Smooth muscle cell (in vitro differentiated cells): ENCODE measurements around the gene TSEN34. TPM values are rescaled to one million over a fixed set of nuclear protein-coding genes. Genes with fewer than 3 reads are reported as not detected.
"Not testable (repeated sequence)": the region's sequence is repeated elsewhere in the genome, so short reads cannot be mapped to it uniquely, and the experiment has no call there.

Experiments
- DNase-seq: peaks from one replicate; lab custom pipeline; 2025; ENCODE audit not compliant: unreplicated experiment; lab: John Stamatoyannopoulos, UW
- H2AFZ ChIP-seq: fragments of 200-600 bp; sonication (generic); 2 replicates; pipeline ENCODE4 v1.6.0; 2016; ENCODE audit warnings: antibody characterized with exemption, low read depth, mild to moderate bottlenecking
- H3F3A ChIP-seq: fragments of 200-600 bp; sonication (generic); 2 replicates; pipeline ENCODE4 v1.6.0; 2017; ENCODE audit warnings: antibody characterized with exemption, low read depth
- H3K27ac ChIP-seq: fragments of 200-600 bp; sonication (generic); 2 replicates; pipeline ENCODE4 v1.5.1; 2016; ENCODE audit warnings: low read depth, mild to moderate bottlenecking
- H3K27me3 ChIP-seq: fragments of 200-600 bp; sonication (generic); 2 replicates; pipeline ENCODE4 v1.6.1; 2016; ENCODE audit warnings: low read depth, mild to moderate bottlenecking
- H3K36me3 ChIP-seq: fragments of 200-600 bp; sonication (generic); 2 replicates; pipeline ENCODE4 v1.5.1; 2016; ENCODE audit warnings: low read depth
- H3K4me1 ChIP-seq: fragments of 200-600 bp; sonication (generic); 2 replicates; pipeline ENCODE4 v1.5.1; 2016; ENCODE audit warnings: low read depth
- H3K4me2 ChIP-seq: fragments of 200-600 bp; sonication (generic); 2 replicates; pipeline ENCODE4 v1.6.0; 2016; ENCODE audit warnings: mild to moderate bottlenecking
- H3K4me3 ChIP-seq: fragments of 200-600 bp; sonication (generic); 2 replicates; pipeline ENCODE4 v1.5.1; 2016; ENCODE audit warnings: mild to moderate bottlenecking
- H3K79me2 ChIP-seq: fragments of 200-600 bp; sonication (generic); 2 replicates; pipeline ENCODE4 v1.6.0; 2016; ENCODE audit warnings: low read depth, mild to moderate bottlenecking
- H3K9ac ChIP-seq: fragments of 200-600 bp; sonication (generic); 2 replicates; pipeline ENCODE4 v1.6.0; 2016; ENCODE audit warnings: low read depth
- H3K9me3 ChIP-seq: fragments of 200-600 bp; sonication (generic); replicated peaks from 2 replicates; pipeline ENCODE4 v1.5.1; 2016; ENCODE audit warnings: low read depth
- H4K20me1 ChIP-seq: fragments of 200-600 bp; sonication (generic); 2 replicates; pipeline ENCODE4 v1.6.0; 2016; ENCODE audit warnings: low read depth
- WGBS: methylation state at CpG from one replicate; pipeline ENCODE4 v1.1.7; 2016; ENCODE audit warnings: low lambda C conversion rate; 5-methylcytosine and 5-hydroxymethylcytosine counted together
- polyA plus RNA-seq: library from polyadenylated mRNA; unstranded; fragments of >200 nt; fragmentation: Nextera tagmentation; extraction: Ambion mirVana; gene quantifications from 2 replicates; pipeline ENCODE4 v1.2.1, GENCODE V29; 2016
- total RNA-seq: library from RNA; depleted of rRNA; stranded (reverse); fragments of >200 nt; gene quantifications from 2 replicates; pipeline ENCODE4 v1.2.3, GENCODE V29; 2014
- TF ChIP-seq, protein P1 (sequence below): fragments of 200-600 bp; sonication (generic); IDR thresholded peaks from 2 replicates; pipeline ENCODE4 v1.5.1; 2017; ENCODE audit warnings: borderline replicate concordance, mild to moderate bottlenecking, antibody characterized with exemption; ENCODE audit not compliant: insufficient read depth, poor library complexity, severe bottlenecking

The TSEN34 gene
- total and polyA plus RNA-seq, 2 experiments from 2014 or later, result 45.8 to 79.5 TPM

DNA sequence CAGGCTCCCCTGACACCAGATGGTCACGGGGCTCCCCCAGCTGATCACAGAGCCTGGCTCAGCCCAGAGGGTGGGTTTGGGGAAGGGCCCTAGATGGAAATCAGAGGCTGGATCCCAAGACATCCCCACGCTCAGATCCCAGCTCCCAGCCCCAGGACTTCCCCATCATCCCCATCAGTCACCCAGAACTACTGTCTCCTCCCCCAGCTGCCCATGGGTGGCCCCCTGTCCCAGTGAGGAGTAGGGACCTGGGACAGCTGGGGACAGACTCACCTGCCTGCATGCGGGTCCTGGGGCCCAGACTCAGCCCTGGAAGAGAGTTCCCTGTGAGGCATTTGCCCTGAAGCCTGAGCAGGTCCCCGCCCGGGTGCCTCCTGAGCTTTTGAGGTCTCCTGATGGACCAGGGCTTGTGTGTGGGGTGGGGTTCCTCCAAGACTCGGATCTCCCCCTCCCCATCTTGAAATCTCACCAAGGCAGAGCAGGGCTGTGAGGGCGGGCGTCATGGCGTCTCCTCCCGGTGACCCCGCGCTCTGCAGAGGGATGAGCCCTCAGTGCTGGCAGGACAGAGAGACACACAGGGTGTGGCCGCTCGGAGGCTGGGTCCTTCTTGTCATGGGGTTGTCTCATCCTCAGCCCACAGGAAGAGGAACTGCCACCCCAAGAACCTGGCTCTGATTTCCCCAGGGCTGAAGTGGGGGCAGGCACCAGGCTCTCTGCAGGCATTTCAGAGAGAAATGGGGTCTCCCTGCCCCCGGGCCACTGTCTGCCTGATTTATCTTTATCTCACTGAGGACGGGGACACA lies 31.6 kb downstream of the TSEN34 start, which contains the start of gene LILRB3:
LILRB3 (minus strand) TSS at position 534 of the 803 bp plus-strand sequence; CDS start at position 503, 31 bp downstream.
- not testable (repeated sequence) for H3K4me1 ChIP-seq, H2AFZ ChIP-seq, H3K4me2 ChIP-seq, H3K79me2 ChIP-seq, H3K9ac ChIP-seq, H3F3A ChIP-seq, H3K9me3 ChIP-seq, H3K27ac ChIP-seq, H3K27me3 ChIP-seq, H4K20me1 ChIP-seq, H3K4me3 ChIP-seq, DNase-seq, H3K36me3 ChIP-seq
- WGBS, result 87% methylated on average over 16 of the region's 16 CpGs

DNA sequence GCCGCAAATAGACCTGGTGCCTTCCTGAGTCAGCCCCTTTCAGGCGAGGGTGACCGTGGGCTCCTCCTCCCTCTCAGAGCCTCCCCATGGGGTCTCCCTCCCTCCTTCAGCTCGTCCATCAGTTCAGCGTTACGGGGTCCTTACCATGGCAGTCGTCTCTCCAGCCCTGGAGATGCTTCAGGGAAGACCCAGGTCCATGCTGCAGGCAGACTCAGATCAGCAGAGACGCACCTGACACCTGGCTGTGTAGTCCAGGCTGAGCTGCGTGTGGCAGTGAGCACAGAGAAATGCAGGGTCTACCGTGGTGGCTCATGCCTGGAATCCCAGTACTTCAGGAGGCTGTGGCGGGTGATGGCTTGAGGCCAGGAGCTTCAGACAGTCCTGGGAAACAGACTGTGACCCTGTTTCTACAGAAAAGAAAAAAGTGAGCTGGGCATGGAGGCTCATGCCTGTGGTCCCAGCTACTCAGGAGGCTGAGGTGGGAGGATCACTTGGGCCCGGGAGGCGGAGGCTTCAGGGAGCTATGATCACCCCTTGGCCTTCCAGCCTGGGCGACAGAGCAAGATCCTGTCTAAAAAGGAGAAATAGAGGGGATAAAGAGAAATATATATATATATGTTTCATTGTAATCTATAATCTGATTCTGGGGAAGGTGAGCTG lies 32.3 kb downstream of the TSEN34 start:
- not testable (repeated sequence) for H4K20me1 ChIP-seq, H3K4me2 ChIP-seq, H3K27me3 ChIP-seq, H3K79me2 ChIP-seq, H3K9ac ChIP-seq, H3K36me3 ChIP-seq, H3K27ac ChIP-seq, H3F3A ChIP-seq, H3K4me3 ChIP-seq, DNase-seq, H2AFZ ChIP-seq, H3K9me3 ChIP-seq, H3K4me1 ChIP-seq
- 75% methylated on average over 14 of the region's 14 CpGs for WGBS

DNA sequence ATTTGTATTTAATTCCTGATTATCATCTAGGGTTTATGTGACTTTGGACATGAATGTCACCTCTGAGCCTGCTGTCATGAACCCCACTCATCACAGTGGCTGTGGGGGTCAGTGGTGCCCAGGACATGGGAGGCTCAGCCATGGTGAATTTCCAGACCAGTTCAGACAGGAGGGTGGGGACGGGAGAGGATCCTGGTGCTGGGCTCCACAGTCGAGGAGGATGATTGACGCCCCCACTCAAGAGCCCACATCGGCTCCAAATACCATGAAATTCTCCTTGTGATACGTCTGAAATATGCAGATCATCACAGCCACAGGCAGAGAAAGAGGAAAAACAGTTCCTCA lies 32.8 kb downstream of the TSEN34 start:
- not testable (repeated sequence) for H3K4me3 ChIP-seq, H3F3A ChIP-seq, H3K4me2 ChIP-seq, H3K36me3 ChIP-seq, H3K79me2 ChIP-seq, H3K27me3 ChIP-seq, DNase-seq, H3K4me1 ChIP-seq, H2AFZ ChIP-seq, H3K9ac ChIP-seq, H4K20me1 ChIP-seq, H3K27ac ChIP-seq, H3K9me3 ChIP-seq
- 92% methylated on average over 5 of the region's 5 CpGs for WGBS

DNA sequence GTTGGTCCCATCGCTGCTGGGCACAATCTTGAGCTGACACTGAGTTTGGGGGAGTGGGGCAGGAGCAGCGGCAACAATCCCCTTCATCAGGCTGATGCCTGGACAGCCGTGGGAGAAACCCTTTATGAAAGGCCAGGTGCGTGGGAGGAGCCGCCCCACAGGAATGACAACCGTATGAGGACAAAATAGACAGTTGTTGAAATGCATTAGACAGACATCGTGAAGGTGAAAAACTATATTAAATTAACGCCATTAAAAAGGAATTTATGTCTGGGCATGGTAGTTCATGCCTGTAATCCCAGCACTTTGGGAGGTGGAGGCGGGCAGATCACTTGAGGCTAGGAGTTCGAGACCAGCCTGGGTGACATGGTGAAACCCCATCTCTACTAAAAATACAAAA lies 33.5 kb downstream of the TSEN34 start:
- not testable (repeated sequence) for H2AFZ ChIP-seq, H3K4me2 ChIP-seq, H3K9ac ChIP-seq, H3K36me3 ChIP-seq, H3K9me3 ChIP-seq, H3K27ac ChIP-seq, DNase-seq, H3K4me1 ChIP-seq, H3K79me2 ChIP-seq, H4K20me1 ChIP-seq, H3K4me3 ChIP-seq, H3F3A ChIP-seq, H3K27me3 ChIP-seq
- WGBS, result 89% methylated on average over 10 of the region's 10 CpGs

DNA sequence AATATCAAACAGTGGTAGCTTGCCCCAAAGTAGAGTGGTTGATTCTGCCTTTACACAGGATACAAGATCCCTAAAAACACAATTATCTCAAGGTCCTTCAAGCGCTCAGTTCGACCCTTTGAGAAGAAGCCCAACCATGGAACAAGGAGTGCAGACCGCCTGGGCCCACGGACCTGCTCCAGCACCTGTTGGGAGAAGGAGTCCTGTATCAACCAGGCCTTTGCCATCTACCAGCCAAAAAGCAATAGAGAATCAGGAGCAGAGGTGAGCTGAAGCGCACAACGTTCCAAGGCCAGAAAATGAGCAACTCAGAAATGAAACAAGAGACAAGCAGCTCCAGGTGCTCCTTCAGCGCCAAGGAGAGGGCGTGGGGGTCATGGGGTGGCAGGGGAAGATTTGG lies 38.0 kb downstream of the TSEN34 start:
- Histone ChIP-seq H3K4me2 (no peak overlapping the region), H3K27ac (no peak overlapping the region), H3K27me3 (peaks cover 7% of the 10 kb centered on the region), H3K36me3 (no peaks in the 10 kb centered on the region), H3K9ac (no peak overlapping the region), H4K20me1 (no peaks in the 10 kb centered on the region), H3K9me3 (no peaks in the 10 kb centered on the region), H3K4me1 (no peaks in the 10 kb centered on the region), H3K4me3 (no peak overlapping the region), H3K79me2 (no peaks in the 10 kb centered on the region), H3F3A (no peaks in the 10 kb centered on the region), H2AFZ (no peak overlapping the region)
- TF ChIP-seq, protein P1, sequence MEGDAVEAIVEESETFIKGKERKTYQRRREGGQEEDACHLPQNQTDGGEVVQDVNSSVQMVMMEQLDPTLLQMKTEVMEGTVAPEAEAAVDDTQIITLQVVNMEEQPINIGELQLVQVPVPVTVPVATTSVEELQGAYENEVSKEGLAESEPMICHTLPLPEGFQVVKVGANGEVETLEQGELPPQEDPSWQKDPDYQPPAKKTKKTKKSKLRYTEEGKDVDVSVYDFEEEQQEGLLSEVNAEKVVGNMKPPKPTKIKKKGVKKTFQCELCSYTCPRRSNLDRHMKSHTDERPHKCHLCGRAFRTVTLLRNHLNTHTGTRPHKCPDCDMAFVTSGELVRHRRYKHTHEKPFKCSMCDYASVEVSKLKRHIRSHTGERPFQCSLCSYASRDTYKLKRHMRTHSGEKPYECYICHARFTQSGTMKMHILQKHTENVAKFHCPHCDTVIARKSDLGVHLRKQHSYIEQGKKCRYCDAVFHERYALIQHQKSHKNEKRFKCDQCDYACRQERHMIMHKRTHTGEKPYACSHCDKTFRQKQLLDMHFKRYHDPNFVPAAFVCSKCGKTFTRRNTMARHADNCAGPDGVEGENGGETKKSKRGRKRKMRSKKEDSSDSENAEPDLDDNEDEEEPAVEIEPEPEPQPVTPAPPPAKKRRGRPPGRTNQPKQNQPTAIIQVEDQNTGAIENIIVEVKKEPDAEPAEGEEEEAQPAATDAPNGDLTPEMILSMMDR, result no peak
- no peak for DNase-seq
- 89% methylated on average over 8 of the region's 8 CpGs for WGBS
